ENCODE measurements around the gene GMCL1.
A peak's percentile ranks its signal among the peaks of the same experiment; 100 is the strongest.

Gene GMCL1

DNA sequence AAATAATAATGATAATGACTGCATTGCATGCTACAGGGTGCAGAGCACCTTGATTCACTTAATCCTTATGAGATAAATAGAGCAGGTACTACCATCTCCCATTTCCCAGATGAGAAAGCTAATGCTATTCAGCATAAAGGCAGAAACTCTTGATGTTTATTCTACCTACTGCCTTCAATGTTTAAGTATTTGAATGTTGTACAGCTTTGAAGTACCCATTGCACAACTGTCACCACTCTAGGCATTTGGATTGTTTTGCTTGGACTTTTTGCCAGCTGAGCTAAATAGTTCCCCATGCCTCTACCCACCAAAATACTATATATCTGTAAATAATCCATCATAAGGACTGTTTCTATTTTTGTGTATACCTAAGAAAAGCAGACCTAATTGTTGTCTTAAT, 77.8 kb downstream of the GMCL1 start:
- no peak overlapping the region for H3K27ac ChIP-seq
- TF ChIP-seq ZFX (IDR thresholded peaks at IDR 0.05; ENCODE audit: borderline replicate concordance), result no peak
- TF ChIP-seq, protein P1, sequence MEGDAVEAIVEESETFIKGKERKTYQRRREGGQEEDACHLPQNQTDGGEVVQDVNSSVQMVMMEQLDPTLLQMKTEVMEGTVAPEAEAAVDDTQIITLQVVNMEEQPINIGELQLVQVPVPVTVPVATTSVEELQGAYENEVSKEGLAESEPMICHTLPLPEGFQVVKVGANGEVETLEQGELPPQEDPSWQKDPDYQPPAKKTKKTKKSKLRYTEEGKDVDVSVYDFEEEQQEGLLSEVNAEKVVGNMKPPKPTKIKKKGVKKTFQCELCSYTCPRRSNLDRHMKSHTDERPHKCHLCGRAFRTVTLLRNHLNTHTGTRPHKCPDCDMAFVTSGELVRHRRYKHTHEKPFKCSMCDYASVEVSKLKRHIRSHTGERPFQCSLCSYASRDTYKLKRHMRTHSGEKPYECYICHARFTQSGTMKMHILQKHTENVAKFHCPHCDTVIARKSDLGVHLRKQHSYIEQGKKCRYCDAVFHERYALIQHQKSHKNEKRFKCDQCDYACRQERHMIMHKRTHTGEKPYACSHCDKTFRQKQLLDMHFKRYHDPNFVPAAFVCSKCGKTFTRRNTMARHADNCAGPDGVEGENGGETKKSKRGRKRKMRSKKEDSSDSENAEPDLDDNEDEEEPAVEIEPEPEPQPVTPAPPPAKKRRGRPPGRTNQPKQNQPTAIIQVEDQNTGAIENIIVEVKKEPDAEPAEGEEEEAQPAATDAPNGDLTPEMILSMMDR (IDR thresholded peaks at IDR 0.05), result no peak

DNA sequence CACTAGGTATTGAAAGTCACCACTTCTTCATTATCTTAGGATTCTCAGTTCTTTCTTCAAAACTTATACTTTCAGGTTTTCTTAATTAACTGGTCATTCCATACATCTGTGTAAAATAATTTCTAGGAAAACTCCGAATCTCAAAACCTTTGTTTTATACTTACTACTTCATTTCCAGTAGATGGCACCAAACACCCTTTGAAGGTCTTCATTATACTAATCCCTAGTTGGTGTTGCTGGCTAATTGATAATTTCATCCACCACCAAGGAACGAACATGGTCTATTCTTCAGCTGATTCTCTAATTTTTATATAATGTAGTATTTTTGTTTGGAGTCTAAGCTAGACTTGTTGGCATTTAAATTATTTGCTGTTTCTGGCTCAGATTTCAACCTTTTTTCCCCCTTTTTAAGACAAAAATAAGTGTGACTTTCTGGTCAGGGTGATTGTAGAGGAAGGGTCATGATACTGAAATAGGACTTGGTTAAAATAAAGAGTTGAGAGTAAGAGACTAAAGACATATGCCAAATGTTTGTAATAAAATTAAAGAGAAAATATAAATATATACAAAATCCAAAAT, 82.6 kb downstream of the GMCL1 start:
- peak overlapping the region; percentile 95; the same call in 1 of the 2 replicates for H3K27ac ChIP-seq
- TF ChIP-seq, protein P1 (IDR thresholded peaks at IDR 0.05), result peak; percentile 82
- TF ChIP-seq ZFX (IDR thresholded peaks at IDR 0.05; ENCODE audit: borderline replicate concordance), result no peak

DNA sequence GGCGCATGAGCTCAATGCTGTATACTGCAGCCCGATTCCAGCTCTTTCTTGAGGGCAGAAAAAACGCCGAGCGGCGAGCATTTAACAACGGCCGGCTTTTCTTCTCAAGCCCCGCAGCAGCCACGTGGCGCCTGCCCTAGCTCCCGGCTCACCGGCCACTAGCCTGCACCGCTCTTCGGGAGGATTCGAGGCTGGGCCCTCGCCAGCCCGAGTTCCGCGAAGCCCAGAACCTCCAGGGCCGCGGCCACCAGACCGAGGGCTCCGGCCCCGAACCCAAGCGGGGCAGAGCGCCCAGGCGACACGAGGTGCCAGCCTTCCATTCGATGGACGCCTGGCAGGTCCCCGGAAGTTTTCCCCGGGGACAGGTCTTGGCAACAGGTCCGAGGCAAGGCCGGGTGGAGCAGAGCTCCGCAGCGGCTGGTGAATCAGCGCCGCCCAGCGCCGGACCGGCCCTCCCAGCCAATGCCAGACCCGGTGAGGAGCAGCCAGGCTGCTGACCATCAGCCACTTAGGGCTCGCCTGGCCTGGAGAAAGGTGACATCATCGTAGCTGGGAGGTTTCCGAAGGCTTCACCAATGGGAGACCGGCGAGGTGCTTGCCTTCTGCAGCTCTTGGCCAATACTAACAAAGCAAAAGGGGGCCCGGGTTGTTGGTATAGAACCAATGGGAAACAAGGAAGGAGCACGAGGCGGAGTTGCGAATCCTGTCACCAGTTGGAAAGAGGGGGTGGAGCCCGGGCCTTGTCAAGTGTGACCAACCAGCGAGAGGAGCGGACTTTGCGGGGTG, 84.9 kb downstream of the GMCL1 start:
- TF ChIP-seq, protein P1 (IDR thresholded peaks at IDR 0.05), result peak; percentile 45
- no peak for TF ChIP-seq ZFX (IDR thresholded peaks at IDR 0.05; ENCODE audit: borderline replicate concordance)
- peak overlapping the region; percentile 95 for H3K27ac ChIP-seq

DNA sequence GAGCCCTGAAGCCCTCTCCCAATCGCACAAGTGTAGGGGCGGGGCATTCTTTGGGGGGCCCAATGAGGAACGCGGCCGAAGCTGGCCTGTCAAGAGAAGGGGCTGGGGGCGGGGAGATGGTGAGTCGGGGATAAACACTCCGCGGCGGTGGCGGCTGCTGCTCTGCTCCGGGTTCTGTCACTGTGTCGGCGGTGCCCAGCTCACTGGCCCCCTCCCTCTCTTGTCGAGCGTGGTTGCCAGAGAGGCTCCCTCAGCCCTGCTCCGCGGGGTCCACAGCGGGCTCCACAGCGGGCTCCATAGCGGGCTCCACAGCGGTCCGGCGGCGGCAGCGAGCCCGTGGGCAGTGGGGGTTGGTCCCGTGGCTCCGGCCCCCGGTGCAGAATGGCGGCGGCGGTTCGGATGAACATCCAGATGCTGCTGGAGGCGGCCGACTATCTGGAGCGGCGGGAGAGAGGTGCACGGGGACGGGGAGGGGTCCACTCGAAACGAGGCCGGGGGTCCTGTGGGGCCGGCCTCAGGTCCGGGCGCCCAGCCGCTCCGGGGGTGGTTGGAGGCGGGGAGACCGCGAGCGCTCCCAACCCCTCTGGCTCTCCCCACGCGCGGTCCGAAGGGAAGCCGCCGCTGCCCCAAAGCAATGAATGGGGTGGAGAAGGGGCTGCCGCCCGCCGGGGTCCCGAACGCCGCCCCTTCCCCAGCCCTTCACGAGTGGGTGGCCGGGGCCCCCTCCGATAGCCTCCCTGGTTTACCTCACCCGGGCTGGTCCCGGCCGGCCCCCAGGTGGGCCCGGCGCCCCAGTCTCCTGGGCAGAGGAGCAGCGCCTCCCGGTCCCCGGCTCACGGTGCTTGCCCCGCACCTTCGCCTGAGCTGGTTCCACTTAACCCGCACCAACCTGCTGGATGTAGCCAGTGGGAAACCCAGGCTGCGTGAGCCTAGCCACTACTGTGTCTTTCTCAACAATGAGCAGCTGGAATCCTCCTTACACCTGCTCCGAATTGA, 85.8 kb downstream of the GMCL1 start, which contains the start of gene MXD1:
Gene MXD1 (plus strand): TSS at position 160 of the 996 bp plus-strand sequence. CDS start 222 bp downstream, at position 382.
- H3K27ac ChIP-seq, result peak within 1 kb of the TSS; percentile 95
- TF ChIP-seq, protein P1 (IDR thresholded peaks at IDR 0.05), result no peak
- TF ChIP-seq ZFX (IDR thresholded peaks at IDR 0.05; ENCODE audit: borderline replicate concordance), result no peak

DNA sequence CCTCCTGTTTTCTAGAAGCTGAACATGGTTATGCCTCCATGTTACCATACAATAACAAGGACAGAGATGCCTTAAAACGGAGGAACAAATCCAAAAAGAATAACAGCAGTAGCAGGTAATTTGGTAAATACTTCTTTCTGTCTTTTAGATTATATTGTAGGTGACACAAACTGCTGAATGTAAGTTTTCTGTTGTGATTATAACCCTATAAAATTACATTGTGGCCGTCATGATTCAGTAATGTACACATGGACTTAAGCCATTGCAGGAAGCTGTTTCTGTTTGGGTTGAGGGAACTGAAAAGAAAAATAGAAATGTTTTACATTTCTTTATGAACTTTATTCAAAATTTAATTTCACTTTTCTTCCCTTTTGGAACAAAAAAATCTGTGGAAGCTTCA, 86.6 kb downstream of the GMCL1 start:
- TF ChIP-seq, protein P1 (IDR thresholded peaks at IDR 0.05), result no peak
- no peak for TF ChIP-seq ZFX (IDR thresholded peaks at IDR 0.05; ENCODE audit: borderline replicate concordance)
- H3K27ac ChIP-seq, result no peak overlapping the region

DNA sequence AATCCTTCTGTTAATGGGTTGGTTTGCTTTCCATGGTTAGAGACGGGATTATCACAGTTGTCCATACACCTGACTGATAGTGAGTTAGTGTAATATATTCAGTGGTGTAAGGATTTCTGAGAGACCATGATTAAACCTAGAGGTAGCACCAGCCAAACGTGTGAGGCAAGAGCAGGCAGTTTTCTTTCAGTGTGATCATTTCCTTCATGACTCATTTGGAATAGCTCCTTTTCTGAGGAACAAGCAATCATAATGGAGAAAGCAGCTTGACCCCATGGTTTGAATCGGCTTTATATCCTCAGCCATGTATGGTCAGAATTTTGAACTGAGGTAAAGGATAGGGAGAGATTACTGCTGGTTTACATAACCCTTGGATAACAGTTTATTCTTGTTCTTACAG, 88.4 kb downstream of the GMCL1 start:
- no peak overlapping the region for H3K27ac ChIP-seq
- TF ChIP-seq ZFX (IDR thresholded peaks at IDR 0.05; ENCODE audit: borderline replicate concordance), result no peak
- TF ChIP-seq, protein P1 (IDR thresholded peaks at IDR 0.05), result no peak
